NCI-H526 (cell line): ENCODE data around the gene VGLL3.
A peak's percentile ranks its signal among the peaks of the same experiment; 100 is the strongest.

Experiments used
- DNase-seq, 2 experiments: peaks; one replicate each; lab custom pipeline; 2025; lab: John Stamatoyannopoulos, UW

Gene VGLL3

DNA sequence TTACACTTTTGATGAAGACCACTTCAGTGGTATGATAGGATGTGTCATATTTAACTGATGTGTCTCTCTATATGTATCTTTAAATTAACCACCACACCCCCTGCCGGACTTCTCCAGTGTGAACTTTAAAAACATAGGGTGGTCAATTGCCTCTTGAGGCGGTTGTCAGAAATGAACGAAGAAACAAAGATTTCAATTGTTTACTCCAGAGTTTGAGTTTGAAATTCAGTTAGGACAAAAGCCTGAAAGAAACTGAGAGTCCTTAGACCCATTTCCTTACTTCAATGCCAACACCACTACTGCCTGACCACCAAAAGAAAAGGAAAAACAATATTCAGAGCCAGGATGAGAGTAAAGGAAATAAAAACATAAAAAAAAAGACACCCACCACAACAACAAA is 40.2 kb downstream of the VGLL3 start:
- no peak for DNase-seq

- DNase-seq = no peak
Observed at GRCh38 chr3:86949850-86950249, 41.1 kb downstream of the VGLL3 start.

- DNase-seq = no peak
Observed at GRCh38 chr3:86948822-86949221, 42.1 kb downstream of the VGLL3 start.

DNA sequence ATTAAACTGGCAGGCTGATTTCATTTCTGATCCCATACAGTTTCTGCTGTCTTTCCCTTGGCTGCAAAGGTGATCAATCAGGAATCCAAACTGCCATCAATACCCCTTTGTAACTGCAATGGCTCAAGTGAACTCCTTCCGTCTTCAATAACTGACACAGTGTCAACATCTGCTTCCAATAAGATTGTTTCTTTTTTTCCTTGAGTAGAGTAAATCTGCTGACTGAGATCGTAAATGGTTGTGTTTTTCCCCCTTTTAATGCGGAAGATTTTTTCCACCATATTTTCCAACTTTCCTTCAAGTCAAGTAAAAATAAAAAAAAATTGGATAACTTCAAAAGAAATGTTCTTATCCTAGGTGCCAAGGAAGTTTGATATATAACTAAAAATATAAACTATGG is 48.7 kb downstream of the VGLL3 start:
- no peak for DNase-seq

GRCh38 chr3:86938416-86939105 is 52.4 kb downstream of the VGLL3 start:
- no peak for DNase-seq

DNA sequence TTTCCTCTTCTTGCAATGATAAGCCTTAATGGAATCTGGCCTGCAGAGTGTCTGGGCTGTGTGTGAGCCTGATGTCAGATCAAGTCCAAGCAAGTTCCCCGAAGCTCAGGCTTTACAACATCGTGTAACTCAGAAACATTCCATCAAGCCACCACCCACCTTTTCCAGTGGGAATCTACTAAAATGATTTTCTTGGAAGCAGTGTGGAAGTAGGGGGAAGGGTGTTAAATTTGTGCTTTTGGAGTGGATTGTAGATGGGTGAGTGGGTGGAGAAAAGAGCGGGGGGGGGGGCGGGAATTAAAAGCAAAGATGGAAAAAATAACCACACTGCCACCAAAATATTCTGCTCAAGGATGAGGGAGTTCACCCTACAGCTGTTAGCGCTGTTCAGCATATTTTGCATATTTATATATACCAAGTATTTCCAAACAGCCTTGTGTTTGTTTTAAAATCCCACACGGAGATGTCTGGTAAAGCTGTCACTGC is 53.6 kb downstream of the VGLL3 start:
- peak; percentile 43 to 62 for DNase-seq

GRCh38 chr3:86934851-86935250 is 56.1 kb downstream of the VGLL3 start:
- DNase-seq = no peak

GRCh38 chr3:86930831-86931230 is 60.1 kb downstream of the VGLL3 start:
- no peak for DNase-seq

GRCh38 chr3:86930181-86930580 is 60.8 kb downstream of the VGLL3 start:
- no peak for DNase-seq

- DNase-seq = no peak
Observed at GRCh38 chr3:86929046-86929445, 61.9 kb downstream of the VGLL3 start.

- no peak for DNase-seq
Observed at GRCh38 chr3:86923071-86923491, 67.9 kb downstream of the VGLL3 start.

DNA sequence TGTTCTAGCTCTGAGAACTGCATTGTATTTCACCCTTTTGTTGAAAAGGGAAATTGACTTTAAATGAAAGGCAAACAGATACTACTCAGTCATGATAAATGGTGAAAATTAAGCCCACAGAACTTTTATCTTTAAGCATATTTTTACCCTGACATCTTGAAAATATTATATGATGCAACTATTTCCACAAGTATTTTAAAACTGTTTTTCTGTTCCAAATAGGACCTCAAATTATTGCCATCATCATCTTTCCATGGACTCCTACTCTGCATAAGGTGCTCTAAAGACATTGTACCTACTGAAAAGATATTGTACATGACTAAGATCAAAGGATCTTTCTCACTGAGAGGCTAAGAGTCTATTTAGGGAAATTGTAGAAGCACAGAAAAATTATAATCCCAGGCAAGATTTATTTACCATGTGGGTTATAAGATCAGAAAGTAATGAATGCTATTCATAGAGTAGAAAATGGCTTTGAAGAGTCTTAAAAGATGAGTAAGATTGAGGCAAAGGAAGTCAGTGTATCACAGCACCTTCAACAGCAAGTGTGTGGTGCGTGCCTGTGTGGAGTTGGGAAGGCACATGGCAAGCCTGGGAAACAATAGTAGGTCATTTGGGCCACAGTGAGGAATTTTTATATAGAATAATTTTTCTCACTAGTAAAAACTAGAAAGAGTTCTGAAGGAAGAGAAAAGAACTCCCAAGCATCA is 68.8 kb downstream of the VGLL3 start:
- DNase-seq = no peak

DNA sequence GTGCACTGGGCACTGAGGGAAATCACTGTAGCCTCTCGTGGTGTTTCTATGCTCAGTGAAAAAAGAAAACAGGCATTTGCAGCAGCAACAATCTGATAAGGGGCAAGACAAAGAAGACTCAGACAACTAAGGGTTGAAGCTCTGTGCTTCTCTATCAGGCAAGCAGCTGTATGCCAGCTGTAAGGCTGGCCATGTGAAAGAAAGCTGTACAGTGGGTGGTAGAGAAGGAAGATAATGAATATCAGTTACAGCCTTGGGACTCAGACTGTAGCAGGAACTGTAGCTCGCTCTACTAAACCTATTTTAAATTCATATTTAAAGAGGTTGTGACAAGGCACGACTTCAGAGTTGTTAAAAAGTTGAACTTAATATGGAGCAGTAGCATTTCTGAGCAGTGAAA is 76.3 kb downstream of the VGLL3 start:
- DNase-seq = no peak

- DNase-seq = no peak
Observed at GRCh38 chr3:86913160-86913559, 77.8 kb downstream of the VGLL3 start.

DNA sequence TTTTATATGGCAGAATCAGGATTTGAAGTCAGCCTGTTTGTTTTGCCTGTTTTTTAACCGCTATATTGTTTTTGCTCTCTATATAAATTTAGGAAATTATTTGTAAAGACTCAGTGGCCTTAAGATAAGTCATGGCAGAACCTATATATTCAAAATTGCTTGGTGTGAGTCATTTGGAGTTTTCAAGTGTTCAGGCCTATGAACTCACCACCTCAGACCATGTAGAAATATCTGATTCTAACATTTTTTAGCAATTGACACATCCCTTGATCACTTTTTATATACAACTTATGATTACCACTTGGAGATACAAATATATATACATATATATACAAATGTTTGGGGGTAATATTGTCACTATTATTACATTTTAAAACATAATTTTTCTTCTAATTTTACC is 95.7 kb downstream of the VGLL3 start:
- DNase-seq = no peak

GRCh38 chr3:86890741-86891396 is 100.1 kb downstream of the VGLL3 start:
- no peak for DNase-seq
